Lung microvascular endothelial cell (primary cell): ENCODE measurements around the gene YIF1A. TPM values are rescaled to one million over a fixed set of nuclear protein-coding genes. Genes with fewer than 3 reads are reported as not detected.

ENCODE experiments used
- DNase-seq, 2 donors: peaks; one replicate each; pipeline versions ENCODE4 v3.0.0 to v3.0.0-alpha.2; 2010; ENCODE audit warnings: low read depth in 2 of 2
- total RNA-seq: library from RNA; depleted of rRNA; stranded (reverse); fragments of >200 nt; gene quantifications from 2 replicates; pipeline ENCODE4 v1.2.1, GENCODE V29; 2014

Gene YIF1A
- total RNA-seq, 1 donor from 2014 or later: 136 TPM

DNA sequence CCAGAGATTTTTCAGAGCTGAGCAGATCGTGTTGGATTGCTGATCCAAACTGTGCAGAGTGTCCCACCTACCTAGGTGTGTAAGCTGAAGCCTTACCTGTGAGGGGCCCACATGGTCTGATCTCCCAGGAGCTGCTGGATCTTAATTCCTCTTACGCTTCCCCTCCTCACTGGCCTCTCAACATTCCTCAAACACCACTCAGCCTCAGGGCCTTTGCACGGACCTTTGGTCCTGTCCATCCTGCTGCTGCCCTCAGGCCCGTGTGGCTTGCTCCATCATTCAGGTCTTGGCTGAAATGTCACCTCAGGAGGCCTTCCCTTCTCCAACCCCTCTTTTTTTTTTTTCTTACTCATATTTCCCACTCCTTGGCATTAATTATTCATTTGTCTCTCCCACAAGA lies 41.6 kb downstream of the YIF1A start:
- DNase-seq: no peak

DNA sequence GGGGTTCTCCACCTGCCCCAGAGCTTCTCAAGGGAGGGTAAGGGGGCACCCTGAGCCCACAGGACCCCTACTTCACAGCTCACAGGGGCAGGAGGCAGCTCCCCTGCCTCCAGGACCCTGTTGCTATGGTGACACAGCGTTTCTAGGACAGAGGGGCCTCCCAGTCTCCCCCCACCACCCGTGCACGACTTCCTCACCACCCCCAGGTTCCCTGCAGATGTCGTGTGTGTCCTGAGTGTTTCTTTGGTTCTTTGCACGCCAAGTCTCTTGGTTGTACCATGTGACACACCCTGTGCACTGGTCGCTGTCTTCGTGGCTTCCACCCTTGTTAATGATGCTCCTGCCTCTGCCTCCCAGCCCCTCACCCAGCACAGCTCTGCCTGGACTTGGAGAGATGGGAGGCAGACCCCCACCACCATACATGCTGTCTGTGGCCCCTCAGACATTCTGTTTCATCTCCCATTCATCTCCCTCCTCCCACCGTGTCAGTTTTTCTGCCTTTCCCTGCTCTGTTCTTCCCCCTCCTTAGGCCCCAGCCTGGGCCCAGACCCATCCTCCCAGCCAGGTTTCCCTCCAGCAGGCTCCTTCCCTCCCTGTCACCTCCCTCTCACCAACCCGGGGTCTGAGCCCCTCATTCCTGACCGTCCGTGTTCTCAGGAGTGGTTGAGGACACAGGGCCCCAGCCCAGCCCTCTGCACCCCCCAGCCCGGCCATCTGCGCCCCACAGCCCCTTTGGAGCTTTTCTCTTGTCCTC lies 45.0 kb downstream of the YIF1A start:
- DNase-seq: no peak

DNA sequence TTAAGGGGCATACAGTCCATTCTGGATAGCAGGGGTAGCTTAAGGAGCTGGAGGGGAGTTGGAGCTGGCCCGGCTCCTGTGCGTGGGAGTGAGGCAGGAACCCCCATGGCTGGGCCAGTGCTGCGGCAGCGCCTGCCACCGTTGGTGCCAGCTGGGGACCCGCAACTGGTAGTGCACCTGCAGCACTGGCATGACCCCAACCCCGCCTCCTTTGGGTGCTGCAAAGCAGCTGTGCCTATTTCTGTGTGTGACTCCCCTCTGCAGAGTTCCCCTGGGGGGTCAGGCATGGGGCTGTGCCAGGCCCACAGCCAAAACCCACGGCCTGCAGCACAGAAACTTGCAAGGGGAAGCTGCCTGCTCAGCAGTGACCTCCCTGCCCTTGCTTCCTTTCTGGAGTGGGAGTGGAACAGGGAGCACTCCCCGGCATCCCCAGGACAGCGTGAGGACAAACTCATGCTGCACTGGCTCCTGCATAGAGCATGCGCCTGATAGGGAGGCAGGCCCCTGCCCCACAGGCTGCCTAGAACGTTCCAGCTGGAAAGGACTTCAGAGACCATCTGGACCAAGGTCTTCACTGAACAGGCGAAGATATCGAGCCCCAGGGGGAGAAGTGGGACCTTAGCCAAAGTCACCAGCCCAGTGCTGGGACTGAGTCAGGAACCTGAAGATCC lies 46.7 kb downstream of the YIF1A start:
- no peak for DNase-seq

DNA sequence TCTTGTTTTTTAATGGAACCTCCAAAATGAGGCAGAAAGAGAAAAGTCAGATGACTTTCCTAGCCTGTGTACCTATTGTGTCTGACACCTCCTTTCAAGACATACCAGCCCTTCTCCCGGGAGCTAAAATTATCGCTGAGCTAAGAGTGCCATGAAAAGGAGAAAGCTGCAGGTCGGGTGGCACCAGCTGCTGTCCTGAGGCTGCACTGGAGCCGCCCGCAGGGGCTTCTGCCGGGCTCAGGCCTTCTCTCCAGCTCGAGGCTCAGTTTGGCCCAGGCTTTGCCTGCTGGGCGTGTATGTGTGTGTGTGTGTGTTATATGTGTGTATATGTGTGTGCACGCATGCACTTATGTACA lies 48.2 kb downstream of the YIF1A start:
- no peak for DNase-seq

DNA sequence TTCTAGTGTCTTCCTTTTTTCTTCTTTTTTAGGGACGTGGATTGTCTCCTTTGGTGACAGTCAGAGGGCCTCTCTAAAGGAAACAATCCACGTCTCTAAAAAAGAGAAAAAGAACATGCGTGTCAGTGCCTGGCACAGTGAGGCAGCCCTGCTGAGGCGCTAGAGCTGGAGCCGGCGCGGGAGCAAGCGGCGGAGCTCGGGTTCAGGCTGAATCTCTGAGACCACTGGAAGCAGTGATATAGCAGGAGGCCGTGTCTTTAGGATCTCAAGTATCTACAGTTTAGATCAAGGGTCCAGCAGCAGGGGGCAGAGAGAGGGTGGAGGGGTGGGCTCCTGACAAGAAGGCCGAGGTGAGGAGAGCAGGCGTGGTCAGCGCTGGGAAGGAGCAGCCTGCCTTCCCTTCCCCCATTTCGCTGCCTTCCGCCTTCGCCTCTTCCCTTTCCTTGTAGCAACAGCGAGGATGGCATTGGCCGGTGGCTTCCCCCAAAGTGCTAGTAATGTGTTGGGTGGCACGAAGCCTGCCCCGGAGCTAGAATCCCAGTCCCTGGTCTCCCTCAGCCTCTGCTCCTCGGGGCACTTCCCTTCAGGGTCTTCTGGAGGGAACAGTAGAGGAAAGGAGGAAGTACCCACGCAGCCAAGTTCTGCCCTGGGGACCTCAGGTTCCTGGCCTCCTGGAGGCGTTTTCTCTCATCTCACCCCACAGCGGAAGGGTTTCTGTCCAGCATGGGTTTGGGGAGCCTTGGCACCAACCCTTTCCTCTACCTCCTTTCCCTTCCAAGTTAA lies 48.8 kb downstream of the YIF1A start:
- no peak for DNase-seq

DNA sequence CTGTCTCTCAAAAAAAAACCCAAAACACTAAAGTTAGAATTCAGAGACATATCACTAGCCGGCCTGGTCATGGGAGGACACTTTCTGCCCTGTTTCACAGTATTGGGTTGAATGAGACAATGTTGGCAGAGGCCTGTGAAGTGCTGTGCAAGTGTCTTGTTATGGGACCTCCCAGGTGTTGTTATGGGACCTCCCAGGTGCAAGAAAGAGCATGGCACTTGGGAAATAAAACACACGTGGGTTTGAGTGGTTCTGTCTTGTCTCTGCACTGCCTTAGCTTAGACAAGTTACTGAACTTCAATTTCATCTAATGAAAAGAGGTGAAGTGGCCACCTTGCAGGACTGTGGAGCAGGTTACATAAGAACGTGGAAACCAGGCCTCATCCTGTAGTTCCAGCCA lies 49.4 kb downstream of the YIF1A start:
- no peak for DNase-seq

DNA sequence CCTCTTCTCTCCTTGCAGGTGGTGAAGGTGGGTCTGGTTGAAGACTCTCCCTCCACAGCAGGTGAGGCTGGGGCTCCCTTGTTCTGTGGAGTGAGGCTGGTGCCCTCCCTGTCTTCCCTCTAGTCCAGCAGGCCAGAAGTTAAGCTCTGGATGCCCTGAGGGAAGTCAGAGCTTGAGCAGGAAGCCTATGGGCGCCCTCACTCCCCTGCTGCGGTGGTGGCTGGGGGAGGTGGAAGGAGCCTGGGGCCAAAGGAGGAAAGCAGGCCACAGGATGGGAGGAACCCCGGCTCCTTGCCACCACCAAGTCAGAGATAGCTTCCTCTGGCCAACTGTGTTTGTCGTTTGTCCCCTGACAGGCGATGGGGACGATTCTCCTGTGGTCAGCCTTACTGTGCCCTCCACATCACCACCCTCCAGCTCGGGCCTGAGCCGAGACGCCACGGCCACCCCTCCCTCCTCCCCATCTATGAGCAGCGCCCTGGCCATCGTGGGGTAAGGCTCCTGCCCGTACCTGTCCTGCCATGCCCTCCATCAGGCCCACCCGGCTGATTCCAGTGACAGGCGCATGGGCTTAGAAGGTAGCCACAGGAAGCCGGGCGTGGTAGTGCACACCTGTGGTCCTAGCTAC lies 50.0 kb downstream of the YIF1A start:
- DNase-seq: no peak

DNA sequence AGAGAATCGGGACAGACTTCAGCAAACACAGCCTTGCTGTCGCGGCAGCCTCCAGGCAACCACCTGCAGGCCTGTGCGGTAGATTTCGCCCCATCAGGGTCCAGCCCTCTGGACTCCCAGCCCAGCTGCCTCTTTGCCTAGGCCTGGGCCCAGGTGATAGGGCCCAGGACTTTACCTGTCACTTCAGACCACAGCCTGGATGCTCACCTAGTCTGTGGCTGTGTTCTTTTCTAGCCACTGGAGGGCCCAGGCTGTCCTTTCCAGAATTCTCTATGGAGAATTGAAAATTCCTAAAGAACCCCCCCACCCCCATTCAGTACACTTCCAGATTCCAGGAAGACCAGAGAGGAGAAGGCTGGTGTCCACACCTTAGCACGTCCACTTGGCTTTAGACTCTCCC lies 51.1 kb downstream of the YIF1A start:
- DNase-seq: no peak

DNA sequence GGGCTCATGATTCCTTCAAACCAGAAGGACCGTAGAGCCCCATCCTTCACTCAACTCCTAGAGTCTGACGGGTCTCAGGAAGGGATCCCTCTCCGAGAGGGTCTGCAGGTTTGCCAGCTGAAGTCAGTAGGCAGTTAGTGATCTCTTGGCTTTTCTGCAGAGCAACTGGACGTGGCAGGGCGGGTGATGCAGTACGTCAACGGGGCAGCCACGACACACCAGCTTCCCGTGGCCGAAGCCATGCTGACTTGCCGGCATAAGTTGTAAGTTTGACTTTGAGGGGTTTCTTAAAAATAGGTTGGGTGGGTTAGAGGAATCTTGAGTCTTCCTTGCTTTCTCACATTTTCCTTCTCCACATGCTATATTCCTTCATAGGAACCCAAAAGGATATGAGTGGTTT lies 53.8 kb downstream of the YIF1A start:
- no peak for DNase-seq

Other genes starting within 250 kb of the YIF1A start
- 0.20 and 0.22 TPM in 2 replicates for gene GAL3ST3, start 240.0 kb downstream of the YIF1A start, total RNA-seq
- gene SF3B2, start 236.8 kb downstream of the YIF1A start, total RNA-seq: 57.3 and 63.5 TPM in 2 replicates
- 17.2 and 22.6 TPM in 2 replicates for gene PACS1, start 218.9 kb downstream of the YIF1A start, total RNA-seq
- 7.3 and 8.7 TPM in 2 replicates for gene KLC2, start 31.4 kb downstream of the YIF1A start, total RNA-seq
- gene RAB1B, start 20.5 kb downstream of the YIF1A start, total RNA-seq: 64.1 and 70.8 TPM in 2 replicates
- under 0.01 TPM in 1 of 2 replicates, not detected in the other for gene CNIH2, start 11.0 kb downstream of the YIF1A start, total RNA-seq
- gene TMEM151A, start 2.8 kb upstream of the YIF1A start, total RNA-seq: under 0.01 TPM in 1 of 2 replicates, not detected in the other
- under 0.01 TPM in 2 replicates for gene CD248, start 27.9 kb upstream of the YIF1A start, total RNA-seq
- gene RIN1, start 47.3 kb upstream of the YIF1A start, total RNA-seq: 2.8 and 3.5 TPM in 2 replicates
- gene BRMS1, start 56.0 kb upstream of the YIF1A start, total RNA-seq: 49.7 and 54.6 TPM in 2 replicates
- 16.1 and 19.8 TPM in 2 replicates for gene B4GAT1, start 58.5 kb upstream of the YIF1A start, total RNA-seq
- gene SLC29A2, start 82.6 kb upstream of the YIF1A start, total RNA-seq: 0.22 and 0.79 TPM in 2 replicates
- gene NPAS4, start 131.9 kb upstream of the YIF1A start, total RNA-seq: not detected in 2 replicates
- gene MRPL11, start 149.7 kb upstream of the YIF1A start, total RNA-seq: 30.9 and 31.9 TPM in 2 replicates
- gene PELI3, start 177.8 kb upstream of the YIF1A start, total RNA-seq: 3.3 and 4.4 TPM in 2 replicates
- 46.4 and 48.4 TPM in 2 replicates for gene DPP3, start 191.3 kb upstream of the YIF1A start, total RNA-seq
- gene BBS1, start 221.5 kb upstream of the YIF1A start, total RNA-seq: 12.1 and 12.9 TPM in 2 replicates